ENCODE measurements around the gene CYB5R4. TPM values are rescaled to one million over a fixed set of nuclear protein-coding genes. Genes with fewer than 3 reads are reported as not detected.
"Not testable (repeated sequence)": the region's sequence is repeated elsewhere in the genome, so short reads cannot be mapped to it uniquely, and the experiment has no call there.

CYB5R4 gene
- polyA plus RNA-seq, 1 donor, result 9.7 TPM

GRCh38 chr6:83905648-83906047, 46.2 kb downstream of the CYB5R4 start:
- Histone ChIP-seq H3K4me1 (ENCODE audit: control insufficient read depth, insufficient read depth, low read length) (no peaks in the 10 kb centered on the region), H3K36me3 (ENCODE audit: control insufficient read depth, insufficient read depth, low read length) (no peaks in the 10 kb centered on the region), H3K4me3 (ENCODE audit: low read length) (no peak overlapping the region), H3K9me3 (ENCODE audit: control insufficient read depth, low read depth, low read length) (peaks cover 4% of the 10 kb centered on the region), H3K27ac (ENCODE audit: low read length) (no peak overlapping the region), H3K27me3 (ENCODE audit: control insufficient read depth, insufficient read depth, low read length) (no peaks in the 10 kb centered on the region)
- DNase-seq, result no peak
- WGBS (ENCODE audit: insufficient coverage, low lambda C conversion rate), result no CpG with 5 or more reads among the region's 4 CpGs

GRCh38 chr6:83907623-83908390, 48.3 kb downstream of the CYB5R4 start:
- not testable (repeated sequence) for H3K4me1 ChIP-seq (ENCODE audit: control insufficient read depth, insufficient read depth, low read length); H3K9me3 ChIP-seq (ENCODE audit: control insufficient read depth, low read depth, low read length); H3K36me3 ChIP-seq (ENCODE audit: control insufficient read depth, insufficient read depth, low read length); H3K4me3 ChIP-seq (ENCODE audit: low read length); H3K27ac ChIP-seq (ENCODE audit: low read length); DNase-seq; H3K27me3 ChIP-seq (ENCODE audit: control insufficient read depth, insufficient read depth, low read length)
- WGBS (ENCODE audit: insufficient coverage, low lambda C conversion rate), result 100% methylated on average over 3 of the region's 5 CpGs

- no peak for DNase-seq
- H3K9me3 ChIP-seq (ENCODE audit: control insufficient read depth, low read depth, low read length), result no peaks in the 10 kb centered on the region
- WGBS (ENCODE audit: insufficient coverage, low lambda C conversion rate), result 83% methylated on average over 1 of the region's 2 CpGs
- no peak overlapping the region for H3K27ac ChIP-seq (ENCODE audit: low read length)
- no peak overlapping the region for H3K4me3 ChIP-seq (ENCODE audit: low read length)
- no peaks in the 10 kb centered on the region for H3K27me3 ChIP-seq (ENCODE audit: control insufficient read depth, insufficient read depth, low read length)
- no peaks in the 10 kb centered on the region for H3K4me1 ChIP-seq (ENCODE audit: control insufficient read depth, insufficient read depth, low read length)
- no peaks in the 10 kb centered on the region for H3K36me3 ChIP-seq (ENCODE audit: control insufficient read depth, insufficient read depth, low read length)
Measured at GRCh38 chr6:83908813-83909212, 49.3 kb downstream of the CYB5R4 start.

- no peak overlapping the region for H3K27ac ChIP-seq (ENCODE audit: low read length)
- H3K27me3 ChIP-seq (ENCODE audit: control insufficient read depth, insufficient read depth, low read length), result no peaks in the 10 kb centered on the region
- H3K36me3 ChIP-seq (ENCODE audit: control insufficient read depth, insufficient read depth, low read length), result no peaks in the 10 kb centered on the region
- H3K4me1 ChIP-seq (ENCODE audit: control insufficient read depth, insufficient read depth, low read length), result no peaks in the 10 kb centered on the region
- no peak for DNase-seq
- no peak overlapping the region for H3K4me3 ChIP-seq (ENCODE audit: low read length)
- H3K9me3 ChIP-seq (ENCODE audit: control insufficient read depth, low read depth, low read length), result no peaks in the 10 kb centered on the region
Measured at GRCh38 chr6:83911278-83911677, 51.8 kb downstream of the CYB5R4 start.

GRCh38 chr6:83914953-83915352, 55.5 kb downstream of the CYB5R4 start:
- no peak for DNase-seq
- Histone ChIP-seq H3K36me3 (ENCODE audit: control insufficient read depth, insufficient read depth, low read length) (no peaks in the 10 kb centered on the region), H3K27me3 (ENCODE audit: control insufficient read depth, insufficient read depth, low read length) (no peaks in the 10 kb centered on the region), H3K4me1 (ENCODE audit: control insufficient read depth, insufficient read depth, low read length) (no peaks in the 10 kb centered on the region), H3K27ac (ENCODE audit: low read length) (no peak overlapping the region), H3K4me3 (ENCODE audit: low read length) (no peak overlapping the region), H3K9me3 (ENCODE audit: control insufficient read depth, low read depth, low read length) (no peaks in the 10 kb centered on the region)
- no CpG with 5 or more reads among the region's 1 CpG for WGBS (ENCODE audit: insufficient coverage, low lambda C conversion rate)

GRCh38 chr6:83917001-83917400, 57.5 kb downstream of the CYB5R4 start:
- no peak for DNase-seq
- H3K36me3 ChIP-seq (ENCODE audit: control insufficient read depth, insufficient read depth, low read length), result no peaks in the 10 kb centered on the region
- no peak overlapping the region for H3K27ac ChIP-seq (ENCODE audit: low read length)
- H3K4me1 ChIP-seq (ENCODE audit: control insufficient read depth, insufficient read depth, low read length), result no peaks in the 10 kb centered on the region
- H3K27me3 ChIP-seq (ENCODE audit: control insufficient read depth, insufficient read depth, low read length), result no peaks in the 10 kb centered on the region
- H3K4me3 ChIP-seq (ENCODE audit: low read length), result no peak overlapping the region
- H3K9me3 ChIP-seq (ENCODE audit: control insufficient read depth, low read depth, low read length), result no peaks in the 10 kb centered on the region

GRCh38 chr6:83920017-83920416, 60.5 kb downstream of the CYB5R4 start:
- no peak for DNase-seq
- no peaks in the 10 kb centered on the region for H3K9me3 ChIP-seq (ENCODE audit: control insufficient read depth, low read depth, low read length)
- no peaks in the 10 kb centered on the region for H3K27me3 ChIP-seq (ENCODE audit: control insufficient read depth, insufficient read depth, low read length)
- H3K36me3 ChIP-seq (ENCODE audit: control insufficient read depth, insufficient read depth, low read length), result no peaks in the 10 kb centered on the region
- H3K4me3 ChIP-seq (ENCODE audit: low read length), result no peak overlapping the region
- no CpG with 5 or more reads among the region's 1 CpG for WGBS (ENCODE audit: insufficient coverage, low lambda C conversion rate)
- no peak overlapping the region for H3K27ac ChIP-seq (ENCODE audit: low read length)
- no peaks in the 10 kb centered on the region for H3K4me1 ChIP-seq (ENCODE audit: control insufficient read depth, insufficient read depth, low read length)

- no peak overlapping the region for H3K27ac ChIP-seq (ENCODE audit: low read length)
- WGBS (ENCODE audit: insufficient coverage, low lambda C conversion rate), result no CpG with 5 or more reads among the region's 5 CpGs
Measured at GRCh38 chr6:83921315-83921714, 61.8 kb downstream of the CYB5R4 start.

GRCh38 chr6:83927470-83927869, 68.0 kb downstream of the CYB5R4 start:
- Histone ChIP-seq H3K4me3 (ENCODE audit: low read length) (no peak overlapping the region), H3K27me3 (ENCODE audit: control insufficient read depth, insufficient read depth, low read length) (no peaks in the 10 kb centered on the region)

More at GRCh38 chr6:83921315-83921714, 61.8 kb downstream of the CYB5R4 start:
- Histone ChIP-seq H3K4me3 (ENCODE audit: low read length) (no peak overlapping the region), H3K27me3 (ENCODE audit: control insufficient read depth, insufficient read depth, low read length) (no peaks in the 10 kb centered on the region), H3K4me1 (ENCODE audit: control insufficient read depth, insufficient read depth, low read length) (no peaks in the 10 kb centered on the region), H3K9me3 (ENCODE audit: control insufficient read depth, low read depth, low read length) (no peaks in the 10 kb centered on the region), H3K36me3 (ENCODE audit: control insufficient read depth, insufficient read depth, low read length) (peaks cover 3% of the 10 kb centered on the region)
- no peak for DNase-seq

GRCh38 chr6:83928286-83928685, 68.8 kb downstream of the CYB5R4 start:
- Histone ChIP-seq H3K4me3 (ENCODE audit: low read length) (no peak overlapping the region), H3K36me3 (ENCODE audit: control insufficient read depth, insufficient read depth, low read length) (peaks cover 14% of the 10 kb centered on the region), H3K4me1 (ENCODE audit: control insufficient read depth, insufficient read depth, low read length) (no peaks in the 10 kb centered on the region), H3K27me3 (ENCODE audit: control insufficient read depth, insufficient read depth, low read length) (no peaks in the 10 kb centered on the region), H3K27ac (ENCODE audit: low read length) (no peak overlapping the region), H3K9me3 (ENCODE audit: control insufficient read depth, low read depth, low read length) (no peaks in the 10 kb centered on the region)
- no peak for DNase-seq
- 100% methylated on average over 1 of the region's 1 CpG for WGBS (ENCODE audit: insufficient coverage, low lambda C conversion rate)

More at GRCh38 chr6:83927470-83927869, 68.0 kb downstream of the CYB5R4 start:
- no peaks in the 10 kb centered on the region for H3K9me3 ChIP-seq (ENCODE audit: control insufficient read depth, low read depth, low read length)
- 83% methylated on average over 2 of the region's 2 CpGs for WGBS (ENCODE audit: insufficient coverage, low lambda C conversion rate)
- no peaks in the 10 kb centered on the region for H3K4me1 ChIP-seq (ENCODE audit: control insufficient read depth, insufficient read depth, low read length)
- no peak overlapping the region for H3K27ac ChIP-seq (ENCODE audit: low read length)
- peaks cover 12% of the 10 kb centered on the region for H3K36me3 ChIP-seq (ENCODE audit: control insufficient read depth, insufficient read depth, low read length)
- DNase-seq, result no peak

- not testable (repeated sequence) for H3K4me1 ChIP-seq (ENCODE audit: control insufficient read depth, insufficient read depth, low read length); H3K27ac ChIP-seq (ENCODE audit: low read length); H3K9me3 ChIP-seq (ENCODE audit: control insufficient read depth, low read depth, low read length); H3K4me3 ChIP-seq (ENCODE audit: low read length); DNase-seq; H3K27me3 ChIP-seq (ENCODE audit: control insufficient read depth, insufficient read depth, low read length)
- H3K36me3 ChIP-seq (ENCODE audit: control insufficient read depth, insufficient read depth, low read length), result peaks cover 14% of the 10 kb centered on the region
- 100% methylated on average over 1 of the region's 4 CpGs for WGBS (ENCODE audit: insufficient coverage, low lambda C conversion rate)
Measured at GRCh38 chr6:83946201-83946833, 86.8 kb downstream of the CYB5R4 start.
